Inflammatory macrophage treated with lipopolysaccharide for 4 hours (primary cell): ENCODE results near the gene ATP9B.
A peak's percentile ranks its signal among the peaks of the same experiment; 100 is the strongest.
"Not testable (repeated sequence)": the region's sequence is repeated elsewhere in the genome, so short reads cannot be mapped to it uniquely, and the experiment has no call there.

Experiments used
- DNase-seq: peaks from one replicate; pipeline ENCODE4 v3.0.0-alpha.2; 2020

ATP9B gene

GRCh38 chr18:79368681-79369080, 299.5 kb downstream of the ATP9B start:
- no peak for DNase-seq

GRCh38 chr18:79371561-79372121, 302.4 kb downstream of the ATP9B start:
- no peak for DNase-seq

GRCh38 chr18:79372461-79372860, 303.3 kb downstream of the ATP9B start:
- DNase-seq: no peak

GRCh38 chr18:79372991-79373390, 303.8 kb downstream of the ATP9B start:
- no peak for DNase-seq

- DNase-seq: no peak
These were observed 304.5 kb downstream of the ATP9B start for GRCh38 chr18:79373736-79374135.

GRCh38 chr18:79374408-79375171, 305.4 kb downstream of the ATP9B start:
- no peak for DNase-seq

GRCh38 chr18:79375441-79376154, 306.4 kb downstream of the ATP9B start:
- no peak for DNase-seq

- DNase-seq: not testable (repeated sequence)
These were observed 307.5 kb downstream of the ATP9B start for GRCh38 chr18:79376661-79377060.

- DNase-seq: no peak
These were observed 308.1 kb downstream of the ATP9B start for GRCh38 chr18:79377187-79377891.

- peak; percentile 81 for DNase-seq
These were observed 309.5 kb downstream of the ATP9B start for GRCh38 chr18:79378536-79379250.

GRCh38 chr18:79379251-79379905, 310.2 kb downstream of the ATP9B start:
- DNase-seq: no peak

GRCh38 chr18:79379931-79380815, 311.0 kb downstream of the ATP9B start:
- no peak for DNase-seq

- DNase-seq: peak; percentile 53
These were observed 311.9 kb downstream of the ATP9B start for GRCh38 chr18:79380816-79381806.

- no peak for DNase-seq
These were observed 312.7 kb downstream of the ATP9B start for GRCh38 chr18:79381811-79382311.

- DNase-seq: no peak
These were observed 313.6 kb downstream of the ATP9B start for GRCh38 chr18:79382681-79383387.

- no peak for DNase-seq
These were observed 314.3 kb downstream of the ATP9B start for GRCh38 chr18:79383388-79384056.

GRCh38 chr18:79384151-79384807, 315.1 kb downstream of the ATP9B start:
- no peak for DNase-seq

GRCh38 chr18:79384834-79385233, 315.6 kb downstream of the ATP9B start:
- no peak for DNase-seq
